Left lung (tissue), 10 donors: ENCODE data around the gene ABCC1. TPM values are rescaled to one million over a fixed set of nuclear protein-coding genes. Genes with fewer than 3 reads are reported as not detected.

Experiments used
- ATAC-seq: fragments of 200-7000 bp; cut with Tn5 transposase; one replicate; pipeline ENCODE4 v1.9.1; 2020; ENCODE audit warnings: moderate library complexity
- DNase-seq, 4 donors: peaks; one replicate each; pipeline ENCODE4 v3.0.0-alpha.2; 2013 to 2020
- H3K27ac ChIP-seq, 2 donors: fragments of 200-600 bp; sonication (generic) in 1 of 2; one replicate each; pipeline versions ENCODE4 v1.5.0 to v1.8.0; 2020 to 2021
- H3K27me3 ChIP-seq, 2 donors: fragments of 200-600 bp; sonication (generic) in 1 of 2; one replicate each; pipeline versions ENCODE4 v1.5.0 to v1.8.0; 2020 to 2021
- H3K36me3 ChIP-seq, 2 donors: fragments of 200-600 bp; sonication (generic) in 1 of 2; one replicate each; pipeline versions ENCODE4 v1.5.0 to v1.8.0; 2020 to 2021
- H3K4me1 ChIP-seq, 2 donors: fragments of 200-600 bp; one replicate each; pipeline ENCODE4 v1.8.0; 2021
- H3K4me3 ChIP-seq, 2 donors: fragments of 200-600 bp; sonication (generic) in 1 of 2; one replicate each; pipeline versions ENCODE4 v1.5.0 to v1.8.0; 2020 to 2021; ENCODE audit warnings: mild to moderate bottlenecking in 1 of 2
- H3K9me3 ChIP-seq, 2 donors: fragments of 200-600 bp; sonication (generic) in 1 of 2; one replicate each; pipeline versions ENCODE4 v1.5.0 to v1.8.0; 2020 to 2021
- CTCF ChIP-seq, 2 donors: fragments of 200-600 bp; sonication (generic) in 1 of 2; IDR thresholded peaks; one replicate each; pipeline versions ENCODE4 v1.5.0 to v1.8.0; 2021; ENCODE audit warnings: antibody characterized with exemption in 2 of 2
- intact Hi-C, 2 donors: fragments of 100-400 bp; cut with DNase I; formaldehyde crosslinking; loops; one replicate each; pipeline versions ENCODE4 v1.11.2 to v1.14.2; 2022
- polyA plus RNA-seq, 6 donors: library from polyadenylated mRNA; unstranded; fragments of 120-200 nt; gene quantifications; one replicate each; pipeline ENCODE4 v1.2.1, GENCODE V29; 2013; ENCODE audit not compliant: insufficient read length in 6 of 6
- total RNA-seq, 2 donors: library from RNA; stranded (reverse); fragmentation: NEBNext Ultra II Directional; extraction: Animal tissue kit (Norgen Biotek cat#: 25700); gene quantifications; one replicate each; pipeline ENCODE4 v1.2.1, GENCODE V29; 2021
- donor health status: DM: no; HTN: yes; CAD: no.
- donor health status: DM: no; HTN: no; CAD: no.

Gene ABCC1
- total and polyA plus RNA-seq, 8 donors = 29.3 to 44.6 (median 31.7) TPM

- no peak overlapping the region for H3K4me3 ChIP-seq
- intact Hi-C loops = no loop called here
- DNase-seq (no peak), ATAC-seq (no peak)
- H3K27ac ChIP-seq = no peak overlapping the region
- H3K4me1 ChIP-seq = no peaks in the 10 kb centered on the region
- no peaks in the 10 kb centered on the region for H3K27me3 ChIP-seq
- H3K9me3 ChIP-seq = no peaks in the 10 kb centered on the region
- TF ChIP-seq CTCF (IDR thresholded peaks at IDR 0.05) = no peak
- peaks cover 0 to 91% of the 10 kb centered on the region in 2 donors for H3K36me3 ChIP-seq
Measured at GRCh38 chr16:16131659-16132058, 182.2 kb downstream of the ABCC1 start.

- intact Hi-C loops = no loop called here
- ATAC-seq = no peak
- H3K27me3 ChIP-seq = no peaks in the 10 kb centered on the region
- no peaks in the 10 kb centered on the region for H3K9me3 ChIP-seq
- TF ChIP-seq CTCF (IDR thresholded peaks at IDR 0.05) = no peak
- no peaks in the 10 kb centered on the region for H3K4me1 ChIP-seq
- peaks cover 0 to 99% of the 10 kb centered on the region in 2 donors for H3K36me3 ChIP-seq
- no peak overlapping the region for H3K4me3 ChIP-seq
- no peak overlapping the region for H3K27ac ChIP-seq
- no peak for DNase-seq
Measured at GRCh38 chr16:16133943-16134604, 184.7 kb downstream of the ABCC1 start.

- no peaks in the 10 kb centered on the region for H3K9me3 ChIP-seq
- no peaks in the 10 kb centered on the region for H3K4me1 ChIP-seq
- H3K27me3 ChIP-seq = no peaks in the 10 kb centered on the region
- TF ChIP-seq CTCF (IDR thresholded peaks at IDR 0.05) = no peak
- no peak for ATAC-seq
- intact Hi-C loops = no loop called here
- no peak for DNase-seq
- no peak overlapping the region for H3K27ac ChIP-seq
- no peak overlapping the region for H3K4me3 ChIP-seq
- peaks cover 0 to 100% of the 10 kb centered on the region in 2 donors for H3K36me3 ChIP-seq
Measured at GRCh38 chr16:16136588-16136987, 187.2 kb downstream of the ABCC1 start.

- Histone ChIP-seq H3K27me3 (no peaks in the 10 kb centered on the region), H3K4me3 (no peak overlapping the region), H3K4me1 (no peaks in the 10 kb centered on the region), H3K36me3 (peaks cover 0 to 100% of the 10 kb centered on the region in 2 donors), H3K9me3 (no peaks in the 10 kb centered on the region), H3K27ac (no peak overlapping the region)
- ATAC-seq (no peak), DNase-seq (no peak)
- TF ChIP-seq CTCF (IDR thresholded peaks at IDR 0.05) = no peak
- intact Hi-C loops = no loop called here
Measured at GRCh38 chr16:16137110-16137509, 187.7 kb downstream of the ABCC1 start.

- intact Hi-C loops = no loop called here
- Histone ChIP-seq H3K9me3 (no peaks in the 10 kb centered on the region), H3K27ac (no peak overlapping the region), H3K27me3 (no peaks in the 10 kb centered on the region), H3K4me1 (no peaks in the 10 kb centered on the region), H3K36me3 (peaks cover 0 to 98% of the 10 kb centered on the region in 2 donors), H3K4me3 (no peak overlapping the region)
- DNase-seq = no peak
- ATAC-seq = no peak
- TF ChIP-seq CTCF (IDR thresholded peaks at IDR 0.05) = no peak
Measured at GRCh38 chr16:16138034-16138635, 188.7 kb downstream of the ABCC1 start.
